Panc1 (cell line): ENCODE results near the gene TRPV5. TPM values are rescaled to one million over a fixed set of nuclear protein-coding genes. Genes with fewer than 3 reads are reported as not detected.

Experiments
- ATAC-seq: fragments of 200-7000 bp; cut with Tn5 transposase; 2 replicates; pipeline ENCODE4 v1.9.1; 2020; ENCODE audit warnings: mild to moderate bottlenecking, moderate library complexity
- BruUV-seq: library from RNA; stranded (reverse); fragments of 400-500 nt; replicated peaks from 2 replicates; lab custom pipeline; 2021; lab: Mats Ljungman, UMichigan
- CTCF ChIA-PET: fragments of 300-600 bp; sonication (Branson Sonifier 250); formaldehyde crosslinking; loops from one replicate; lab custom pipeline; 2022; ENCODE audit warnings: antibody characterized with exemption; lab: Charles Lee
- POLR2A ChIA-PET: fragments of 300-600 bp; sonication (Branson Sonifier 250); formaldehyde crosslinking; loops from one replicate; lab custom pipeline; 2022; ENCODE audit warnings: antibody characterized with exemption; lab: Charles Lee
- DNase-seq: peaks from one replicate; pipeline ENCODE4 v3.0.0-alpha.2; 2010; ENCODE audit warnings: low read depth, low spot score
- H3K27ac ChIP-seq: 2 replicates; pipeline ENCODE4 v1.5.1; 2011; ENCODE audit warnings: mild to moderate bottlenecking, low read length, inconsistent platforms
- H3K27me3 ChIP-seq: fragments of 200-500 bp; sonication (Bioruptor generic); 2 replicates; pipeline ENCODE4 v1.6.0; 2014; ENCODE audit warnings: low read length, inconsistent platforms; ENCODE audit not compliant: control insufficient read depth, insufficient read depth
- H3K36me3 ChIP-seq: fragments of 200-500 bp; sonication (Bioruptor generic); 2 replicates; pipeline ENCODE4 v1.5.1; 2014; ENCODE audit warnings: inconsistent platforms, mild to moderate bottlenecking, low read length, moderate library complexity; ENCODE audit not compliant: control insufficient read depth, insufficient read depth
- H3K4me1 ChIP-seq: 2 replicates; pipeline ENCODE4 v1.5.1; 2011; ENCODE audit warnings: inconsistent platforms, mild to moderate bottlenecking, low read length, moderate library complexity; ENCODE audit not compliant: control insufficient read depth, insufficient read depth
- H3K4me3 ChIP-seq, 2 experiments: 2 replicates each; pipeline ENCODE4 v1.5.1; 2011 to 2012; ENCODE audit warnings: low read depth in 2 of 2, low read length in 2 of 2, mild to moderate bottlenecking in 2 of 2, inconsistent platforms in 1 of 2, moderate library complexity in 1 of 2
- H3K9me3 ChIP-seq: fragments of 200-500 bp; sonication (Bioruptor generic); 2 replicates; pipeline ENCODE4 v1.5.1; 2014; ENCODE audit warnings: low read depth, mild to moderate bottlenecking, inconsistent platforms, low read length, moderate library complexity; ENCODE audit not compliant: control insufficient read depth, insufficient read depth
- CTCF ChIP-seq: fragments of 450-650 bp; IDR thresholded peaks from 2 replicates; pipeline ENCODE4 v1.5.1; 2017; ENCODE audit warnings: mild to moderate bottlenecking
- POLR2AphosphoS5 ChIP-seq: IDR thresholded peaks from 2 replicates; pipeline ENCODE4 v1.6.1; 2012; ENCODE audit warnings: mild to moderate bottlenecking, low read depth, low read length, moderate library complexity
- REST ChIP-seq, 2 experiments: IDR thresholded peaks; 2 replicates each; pipeline ENCODE4 v1.6.1; 2011 to 2012; ENCODE audit warnings: low read depth in 2 of 2, control low read depth in 1 of 2, low read length in 1 of 2, mild to moderate bottlenecking in 1 of 2, moderate library complexity in 1 of 2; ENCODE audit not compliant: insufficient read depth in 1 of 2
- SIN3A ChIP-seq: IDR thresholded peaks from 2 replicates; pipeline ENCODE4 v1.6.1; 2012; ENCODE audit warnings: low read depth, mild to moderate bottlenecking, low read length, moderate library complexity, borderline replicate concordance; ENCODE audit not compliant: insufficient read depth
- TCF7L2 ChIP-seq: IDR thresholded peaks from 2 replicates; pipeline ENCODE4 v1.6.1; 2011; ENCODE audit warnings: mild to moderate bottlenecking, low read depth, low read length, inconsistent platforms
- in situ Hi-C: cut with HindIII; loops from 2 replicates; pipeline ENCODE4 v1.10.0; 2016; ENCODE audit warnings: low sequenced_read_pairs, low pct_unique_long_range_greater_than_20kb
- intact Hi-C: fragments of 100-400 bp; cut with micrococcal nuclease; formaldehyde crosslinking; loops from one replicate; pipeline ENCODE4 v1.10.0; 2022; ENCODE audit not compliant: unreplicated experiment
- total RNA-seq: library from RNA; stranded (reverse); gene quantifications from one replicate; pipeline ENCODE4 v1.2.1, GENCODE V29; 2021; ENCODE audit not compliant: unreplicated experiment

Gene TRPV5
- total RNA-seq, 1 experiment from 2014 or later: not detected

GRCh38 chr7:142867097-142867378 lies 66.5 kb downstream of the TRPV5 start:
- TF ChIP-seq POLR2AphosphoS5 (no peak), REST (IDR thresholded peaks at IDR 0.05; ENCODE audit: insufficient read depth in 1 of 2, low read depth in 2 of 2, low read length in 1 of 2) (no peak), SIN3A (no peak), CTCF (no peak), TCF7L2 (no peak)
- in situ Hi-C loops: no loop called here
- Histone ChIP-seq H3K27me3 (peaks cover 6% of the 10 kb centered on the region; the same call in 1 of the 2 replicates), H3K36me3 (no peaks in the 10 kb centered on the region), H3K27ac (no peak overlapping the region), H3K4me3 (no peak overlapping the region), H3K4me1 (no peaks in the 10 kb centered on the region), H3K9me3 (no peaks in the 10 kb centered on the region)
- ATAC-seq (no peak), DNase-seq (no peak)
- intact Hi-C loops: no loop called here
- no TSS peak for BruUV-seq
- POLR2A ChIA-PET: no interaction called here
- CTCF ChIA-PET: interaction anchor here (0.5 kb wide), 1 partner anchor 135 kb away, joined by 4 read pairs; no protein-coding TSS in a partner anchor

- peak; percentile 83 for TF ChIP-seq CTCF
- TF ChIP-seq TCF7L2: no peak
- in situ Hi-C loops (no loop called here), intact Hi-C loops (no loop called here)
- no peaks in the 10 kb centered on the region for H3K36me3 ChIP-seq
- no TSS peak for BruUV-seq
- CTCF ChIA-PET: interaction anchor here (0.5 to 1.0 kb wide), 2 partner anchors 11 to 1356 kb away, joined by 3 to 4 read pairs; no protein-coding TSS in a partner anchor
- H3K27ac ChIP-seq: no peak overlapping the region
- peaks cover 6% of the 10 kb centered on the region; the same call in 1 of the 2 replicates for H3K27me3 ChIP-seq
- ATAC-seq (peak; percentile 86), DNase-seq (no peak)
- H3K4me3 ChIP-seq: no peak overlapping the region
- POLR2A ChIA-PET: interaction anchor here (0.7 kb wide), 1 partner anchor 217 kb away, joined by 23 read pairs; no protein-coding TSS in a partner anchor
- H3K4me1 ChIP-seq: no peaks in the 10 kb centered on the region
- H3K9me3 ChIP-seq: no peaks in the 10 kb centered on the region
Observed at GRCh38 chr7:142866361-142867096, 67.0 kb downstream of the TRPV5 start.
